K562 (cell line): ENCODE measurements around the gene OTOR. TPM values are rescaled to one million over a fixed set of nuclear protein-coding genes. Genes with fewer than 3 reads are reported as not detected.
A peak's percentile ranks its signal among the peaks of the same experiment; 100 is the strongest.

Experiments
- ARID2 ChIP-seq: fragments of 450-650 bp; IDR thresholded peaks from 2 replicates; pipeline ENCODE4 v1.6.1; 2017; ENCODE audit warnings: antibody characterized with exemption, mild to moderate bottlenecking
- CBX1 ChIP-seq: sonication (generic); IDR thresholded peaks from 2 replicates; pipeline ENCODE4 v1.6.1; 2016; ENCODE audit warnings: antibody characterized with exemption, low read depth, mild to moderate bottlenecking
- GABPB1 ChIP-seq: sonication (generic); formaldehyde crosslinking; IDR thresholded peaks from 2 replicates; pipeline ENCODE4 v1.8.0; 2022; ENCODE audit warnings: mild to moderate bottlenecking, missing genetic modification reagents
- HINFP ChIP-seq: fragments of 450-650 bp; conservative IDR thresholded peaks from 2 replicates; pipeline ENCODE4 v1.6.1; 2016; ENCODE audit warnings: missing genetic modification characterization, low read depth, mild to moderate bottlenecking, control low read depth, missing compliant biosample characterization
- HMGN3 ChIP-seq: IDR thresholded peaks from 2 replicates; pipeline ENCODE4 v1.6.1; 2011; ENCODE audit warnings: borderline replicate concordance, low read depth, mild to moderate bottlenecking, mixed read lengths, low read length; ENCODE audit not compliant: insufficient read length; ENCODE audit errors: extremely low read depth
- HNRNPH1 ChIP-seq: fragments of 200-400 bp; formaldehyde crosslinking; optimal IDR thresholded peaks from 2 replicates; pipeline ENCODE3; 2017; ENCODE audit warnings: low read depth, mild to moderate bottlenecking, low read length, moderate library complexity
- JUNB ChIP-seq: fragments of 450-650 bp; formaldehyde crosslinking; conservative IDR thresholded peaks from 2 replicates; pipeline ENCODE4 v1.4.0; 2020; ENCODE audit warnings: mild to moderate bottlenecking
- MTA2 ChIP-seq: fragments of 450-650 bp; IDR thresholded peaks from 2 replicates; pipeline ENCODE4 v1.6.1; 2016; ENCODE audit warnings: low read depth
- NFIC ChIP-seq: fragments of 450-650 bp; IDR thresholded peaks from 2 replicates; pipeline ENCODE4 v1.6.1; 2017; ENCODE audit warnings: mild to moderate bottlenecking, inconsistent platforms
- PYGO2 ChIP-seq: fragments of 450-650 bp; IDR thresholded peaks from 2 replicates; pipeline ENCODE4 v1.6.1; 2016; ENCODE audit warnings: mild to moderate bottlenecking, missing genetic modification characterization, moderate library complexity, missing compliant biosample characterization
- RFX1 ChIP-seq: fragments of 450-650 bp; IDR thresholded peaks from 2 replicates; pipeline ENCODE4 v1.6.1; 2016; ENCODE audit warnings: mild to moderate bottlenecking, moderate library complexity
- SAP30 ChIP-seq: fragments of 200-600 bp; sonication (generic); IDR thresholded peaks from 2 replicates; pipeline ENCODE4 v1.6.1; 2012; ENCODE audit warnings: borderline replicate concordance, low read depth, mild to moderate bottlenecking, moderate library complexity, low read length, control low read depth, inconsistent platforms; ENCODE audit not compliant: insufficient read depth, poor library complexity, severe bottlenecking
- SUPT5H ChIP-seq: fragments of 450-650 bp; IDR thresholded peaks from 2 replicates; pipeline ENCODE4 v1.6.1; 2016
- TCFL5 ChIP-seq: fragments of 250-450 bp; sonication (Bioruptor Pico); conservative IDR thresholded peaks from 2 replicates; pipeline ENCODE4 v1.6.1; 2021; ENCODE audit warnings: mild to moderate bottlenecking, moderate library complexity, matching md5 sums
- VEZF1 ChIP-seq: fragments of 200-800 bp; sonication (Bioruptor generic); IDR thresholded peaks from 2 replicates; pipeline ENCODE4 v1.6.1; 2017; ENCODE audit warnings: missing genetic modification characterization, missing compliant biosample characterization
- ZNF146 ChIP-seq: IDR thresholded peaks from one replicate; pipeline ENCODE4 v1.6.1; 2018; ENCODE audit warnings: missing compliant biosample characterization; ENCODE audit not compliant: unreplicated experiment
- ZNF655 ChIP-seq: fragments of 250-450 bp; sonication (Bioruptor Pico); IDR thresholded peaks from 2 replicates; pipeline ENCODE4 v1.5.0; 2021
- polyA plus RNA-seq, 8 experiments: library from polyadenylated mRNA; depleted of rRNA in 4 of 8; stranded (reverse) in 5 of 8; unstranded in 3 of 8; fragments of >200 nt; fragmentation: Nextera tagmentation in 2 of 8; fragmentation: Illumina TruSeq in 1 of 8; extraction: Ambion mirVana in 2 of 8; extraction: Trizol in 1 of 8; gene quantifications; 2 replicates each; pipeline versions ENCODE4 v1.2.1 to v1.2.3, GENCODE V29; 2011 to 2014; ENCODE audit warnings: inconsistent platforms in 1 of 8, missing spikeins in 1 of 8
- total RNA-seq, 7 experiments: library from RNA; depleted of rRNA in 6 of 7; stranded (reverse); fragments of >200 nt in 6 of 7; fragmentation: Illumina TruSeq in 2 of 7; extraction: Trizol in 2 of 7; gene quantifications; 2 replicates each; pipeline versions ENCODE4 v1.2.1 to v1.2.3, GENCODE V29; 2011 to 2021; ENCODE audit warnings: low replicate concordance in 1 of 7
- TF ChIP-seq, protein P1 (sequence below): fragments of 250-450 bp; sonication (Bioruptor Pico); IDR thresholded peaks from 2 replicates; pipeline ENCODE4 v1.4.0; 2020

Gene OTOR
- total and polyA plus RNA-seq, 9 of the 15 experiments (the other 6 are each of a cell fraction or from before 2014, with no cell fraction given), result not detected

DNA sequence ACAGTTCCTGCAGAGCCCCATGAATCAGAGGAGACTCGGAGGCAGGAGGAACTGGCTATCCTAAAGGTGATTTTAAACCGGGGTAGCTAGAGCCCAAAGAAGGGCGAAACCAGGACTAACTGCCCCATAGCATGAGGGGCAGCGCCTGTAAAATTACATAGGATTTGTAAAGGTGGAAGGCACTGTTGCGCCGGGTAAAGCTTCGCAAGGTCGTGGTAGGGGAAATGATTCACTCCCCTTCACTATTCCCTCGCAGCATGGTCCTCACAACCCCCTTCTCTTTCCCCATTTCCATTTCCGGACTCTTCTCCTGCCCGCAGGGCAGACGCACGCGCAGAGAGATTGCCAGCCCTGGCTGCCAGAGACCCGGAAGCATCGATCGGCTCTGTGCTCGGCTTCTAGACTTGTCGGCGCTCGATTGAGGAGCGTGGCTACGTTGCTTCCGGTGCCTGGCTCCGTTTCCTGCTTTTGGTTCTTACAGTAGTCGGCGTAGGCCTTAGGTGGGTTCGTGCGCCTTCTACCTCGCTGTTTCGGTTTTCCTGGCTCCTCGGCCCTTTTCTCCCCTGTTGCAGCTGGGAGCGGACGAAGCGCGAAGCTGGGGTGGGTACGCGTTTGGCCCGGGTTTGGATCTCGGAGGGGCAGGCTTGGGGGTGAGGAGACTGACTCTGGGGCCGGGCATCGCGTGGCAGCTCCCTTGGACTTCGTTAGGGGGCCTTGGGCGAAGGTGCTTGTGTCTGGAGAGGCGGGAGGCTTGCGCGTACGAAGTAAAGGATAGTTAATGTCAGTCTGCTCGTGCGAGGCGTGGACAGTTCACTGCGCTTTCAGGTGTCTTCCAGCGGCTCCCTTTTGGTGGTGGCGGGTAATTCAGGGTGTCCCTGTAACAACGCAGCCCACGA, 18.3 kb upstream of the OTOR start, which contains the start of gene SNRPB2 (continued):
- TF ChIP-seq VEZF1, result no peak
- TF ChIP-seq JUNB (CRISPR knock-in tag), result no peak
- TF ChIP-seq, protein P1, sequence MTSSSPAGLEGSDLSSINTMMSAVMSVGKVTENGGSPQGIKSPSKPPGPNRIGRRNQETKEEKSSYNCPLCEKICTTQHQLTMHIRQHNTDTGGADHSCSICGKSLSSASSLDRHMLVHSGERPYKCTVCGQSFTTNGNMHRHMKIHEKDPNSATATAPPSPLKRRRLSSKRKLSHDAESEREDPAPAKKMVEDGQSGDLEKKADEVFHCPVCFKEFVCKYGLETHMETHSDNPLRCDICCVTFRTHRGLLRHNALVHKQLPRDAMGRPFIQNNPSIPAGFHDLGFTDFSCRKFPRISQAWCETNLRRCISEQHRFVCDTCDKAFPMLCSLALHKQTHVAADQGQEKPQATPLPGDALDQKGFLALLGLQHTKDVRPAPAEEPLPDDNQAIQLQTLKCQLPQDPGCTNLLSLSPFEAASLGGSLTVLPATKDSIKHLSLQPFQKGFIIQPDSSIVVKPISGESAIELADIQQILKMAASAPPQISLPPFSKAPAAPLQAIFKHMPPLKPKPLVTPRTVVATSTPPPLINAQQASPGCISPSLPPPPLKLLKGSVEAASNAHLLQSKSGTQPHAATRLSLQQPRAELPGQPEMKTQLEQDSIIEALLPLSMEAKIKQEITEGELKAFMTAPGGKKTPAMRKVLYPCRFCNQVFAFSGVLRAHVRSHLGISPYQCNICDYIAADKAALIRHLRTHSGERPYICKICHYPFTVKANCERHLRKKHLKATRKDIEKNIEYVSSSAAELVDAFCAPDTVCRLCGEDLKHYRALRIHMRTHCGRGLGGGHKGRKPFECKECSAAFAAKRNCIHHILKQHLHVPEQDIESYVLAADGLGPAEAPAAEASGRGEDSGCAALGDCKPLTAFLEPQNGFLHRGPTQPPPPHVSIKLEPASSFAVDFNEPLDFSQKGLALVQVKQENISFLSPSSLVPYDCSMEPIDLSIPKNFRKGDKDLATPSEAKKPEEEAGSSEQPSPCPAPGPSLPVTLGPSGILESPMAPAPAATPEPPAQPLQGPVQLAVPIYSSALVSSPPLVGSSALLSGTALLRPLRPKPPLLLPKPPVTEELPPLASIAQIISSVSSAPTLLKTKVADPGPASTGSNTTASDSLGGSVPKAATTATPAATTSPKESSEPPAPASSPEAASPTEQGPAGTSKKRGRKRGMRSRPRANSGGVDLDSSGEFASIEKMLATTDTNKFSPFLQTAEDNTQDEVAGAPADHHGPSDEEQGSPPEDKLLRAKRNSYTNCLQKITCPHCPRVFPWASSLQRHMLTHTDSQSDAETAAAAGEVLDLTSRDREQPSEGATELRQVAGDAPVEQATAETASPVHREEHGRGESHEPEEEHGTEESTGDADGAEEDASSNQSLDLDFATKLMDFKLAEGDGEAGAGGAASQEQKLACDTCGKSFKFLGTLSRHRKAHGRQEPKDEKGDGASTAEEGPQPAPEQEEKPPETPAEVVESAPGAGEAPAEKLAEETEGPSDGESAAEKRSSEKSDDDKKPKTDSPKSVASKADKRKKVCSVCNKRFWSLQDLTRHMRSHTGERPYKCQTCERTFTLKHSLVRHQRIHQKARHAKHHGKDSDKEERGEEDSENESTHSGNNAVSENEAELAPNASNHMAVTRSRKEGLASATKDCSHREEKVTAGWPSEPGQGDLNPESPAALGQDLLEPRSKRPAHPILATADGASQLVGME, result no peak
- peak; percentile 46 for TF ChIP-seq CBX1
- no peak for TF ChIP-seq ARID2
- no peak for TF ChIP-seq ZNF655 (CRISPR knock-in tag)
- no peak for TF ChIP-seq NFIC
- no peak for TF ChIP-seq HNRNPH1
- TF ChIP-seq SAP30, result no peak
- peak; percentile 85 for TF ChIP-seq SUPT5H
- TF ChIP-seq PYGO2 (tag), result no peak
- peak; percentile 95 for TF ChIP-seq GABPB1
- no peak for TF ChIP-seq HINFP (tag)
- TF ChIP-seq MTA2, result no peak
- no peak for TF ChIP-seq RFX1
- no peak for TF ChIP-seq TCFL5 (CRISPR knock-in tag)
- TF ChIP-seq HMGN3, result no peak
- no peak for TF ChIP-seq ZNF146 (CRISPR knock-in tag)
